ENCODE data around the gene RCSD1.
A peak's percentile ranks its signal among the peaks of the same experiment; 100 is the strongest.
"Not testable (repeated sequence)": the region's sequence is repeated elsewhere in the genome, so short reads cannot be mapped to it uniquely, and the experiment has no call there.

Gene RCSD1

GRCh38 chr1:167612587-167613385 lies 17.2 kb upstream of the RCSD1 start:
- Mint-ChIP-seq H3K36me3 (no peaks in the 10 kb centered on the region), H3K9me3 (peaks cover 5% of the 10 kb centered on the region), H3K27me3 (no peaks in the 10 kb centered on the region), H3K4me1 (peaks cover 46% of the 10 kb centered on the region), H3K27ac (peak overlapping the region; percentile 16), H3K4me3 (no peak overlapping the region)
- no peak for ATAC-seq

DNA sequence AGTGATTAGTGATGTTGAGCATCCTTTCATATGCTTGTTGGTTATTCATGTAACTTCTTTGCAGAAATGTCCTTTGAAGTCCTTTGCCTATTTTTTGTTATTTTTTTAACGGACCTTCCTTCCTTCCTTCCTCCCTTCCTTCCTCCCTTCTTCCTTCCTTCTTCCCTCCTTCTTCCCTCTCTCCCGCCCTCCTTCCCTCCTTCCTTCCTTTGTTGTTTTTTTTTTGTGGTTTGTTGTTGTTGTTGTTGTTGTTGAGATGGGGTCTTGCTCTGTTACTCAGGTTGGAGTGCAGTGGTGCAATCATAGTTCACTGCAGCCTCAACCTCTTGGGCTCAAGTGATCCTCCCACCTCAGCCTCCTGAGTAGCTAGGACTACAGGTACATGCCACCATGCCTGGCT lies 16.0 kb upstream of the RCSD1 start:
- H3K4me1 Mint-ChIP-seq, result peaks cover 58% of the 10 kb centered on the region
- not testable (repeated sequence) for H3K4me3 Mint-ChIP-seq, H3K9me3 Mint-ChIP-seq, ATAC-seq, H3K27me3 Mint-ChIP-seq, H3K36me3 Mint-ChIP-seq
- H3K27ac Mint-ChIP-seq, result peak overlapping the region; percentile 17

DNA sequence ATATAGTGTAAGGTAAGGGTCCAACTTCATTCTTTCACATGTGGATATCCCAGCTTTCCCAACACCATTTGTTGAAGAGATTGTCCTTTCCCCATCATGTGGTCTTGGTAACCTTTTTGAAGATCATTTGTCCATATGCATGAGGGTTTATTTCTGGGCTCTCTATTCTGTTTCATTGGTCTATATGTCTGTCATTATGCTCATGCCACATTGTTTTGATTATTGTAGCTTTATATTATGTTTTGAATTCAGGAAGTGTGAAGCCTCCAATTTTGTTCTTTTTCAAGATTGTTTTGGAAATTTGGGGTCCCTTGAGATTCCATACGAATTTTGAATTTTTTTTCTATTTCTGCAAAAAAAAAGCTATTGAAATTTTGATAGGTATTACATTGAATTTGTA lies 15.2 kb upstream of the RCSD1 start:
- Mint-ChIP-seq H3K4me3 (no peak overlapping the region), H3K4me1 (peaks cover 67% of the 10 kb centered on the region)
- ATAC-seq, result no peak

GRCh38 chr1:167616521-167616920 lies 13.5 kb upstream of the RCSD1 start:
- Mint-ChIP-seq H3K9me3 (no peaks in the 10 kb centered on the region), H3K27me3 (no peaks in the 10 kb centered on the region), H3K36me3 (no peaks in the 10 kb centered on the region), H3K4me3 (peak overlapping the region; percentile 61), H3K27ac (peak overlapping the region; percentile 81), H3K4me1 (peaks cover 73% of the 10 kb centered on the region)
- ATAC-seq, result no peak

More for the DNA sequence above, 15.2 kb upstream of the RCSD1 start:
- no peaks in the 10 kb centered on the region for H3K27me3 Mint-ChIP-seq
- no peaks in the 10 kb centered on the region for H3K36me3 Mint-ChIP-seq
- H3K27ac Mint-ChIP-seq, result peak overlapping the region; percentile 17
- H3K9me3 Mint-ChIP-seq, result no peaks in the 10 kb centered on the region

GRCh38 chr1:167617153-167618147 lies 12.6 kb upstream of the RCSD1 start:
- Mint-ChIP-seq H3K9me3 (no peaks in the 10 kb centered on the region), H3K27ac (peak overlapping the region; percentile 81), H3K36me3 (no peaks in the 10 kb centered on the region), H3K4me1 (peaks cover 70% of the 10 kb centered on the region), H3K27me3 (no peaks in the 10 kb centered on the region), H3K4me3 (peak overlapping the region; percentile 61)
- ATAC-seq, result peak; percentile 90

DNA sequence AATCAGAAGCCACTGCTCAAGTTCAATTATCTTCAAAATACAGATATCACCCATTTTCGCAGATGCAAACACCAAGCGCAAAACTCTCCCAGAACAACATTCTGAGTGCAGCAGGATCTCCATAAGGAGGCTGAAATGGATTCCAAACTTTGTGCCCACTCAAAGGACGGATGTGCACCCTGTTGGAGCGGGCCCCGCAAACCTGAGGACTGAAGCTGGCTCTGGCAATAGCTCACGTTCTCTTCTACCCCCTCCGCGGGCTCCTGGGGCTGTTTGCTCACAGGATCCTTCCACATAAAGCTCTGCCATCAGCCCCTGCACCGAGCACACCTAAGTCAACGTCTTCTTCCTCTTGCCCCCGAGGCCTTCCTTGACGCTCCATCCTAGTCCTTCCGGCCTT lies 11.7 kb upstream of the RCSD1 start:
- peak overlapping the region; percentile 8 for H3K4me3 Mint-ChIP-seq
- no peaks in the 10 kb centered on the region for H3K27me3 Mint-ChIP-seq
- no peaks in the 10 kb centered on the region for H3K9me3 Mint-ChIP-seq
- ATAC-seq, result no peak
- H3K27ac Mint-ChIP-seq, result peak overlapping the region; percentile 81
- peaks cover 70% of the 10 kb centered on the region for H3K4me1 Mint-ChIP-seq
- no peaks in the 10 kb centered on the region for H3K36me3 Mint-ChIP-seq

GRCh38 chr1:167618789-167619188 lies 11.2 kb upstream of the RCSD1 start:
- peak overlapping the region; percentile 8 for H3K4me3 Mint-ChIP-seq
- H3K27me3 Mint-ChIP-seq, result no peaks in the 10 kb centered on the region
- H3K4me1 Mint-ChIP-seq, result peaks cover 71% of the 10 kb centered on the region
- H3K27ac Mint-ChIP-seq, result peak overlapping the region; percentile 81
- ATAC-seq, result no peak
- H3K36me3 Mint-ChIP-seq, result no peaks in the 10 kb centered on the region
- H3K9me3 Mint-ChIP-seq, result no peaks in the 10 kb centered on the region

- peaks cover 73% of the 10 kb centered on the region for H3K4me1 Mint-ChIP-seq
- no peaks in the 10 kb centered on the region for H3K27me3 Mint-ChIP-seq
- H3K9me3 Mint-ChIP-seq, result no peaks in the 10 kb centered on the region
- H3K4me3 Mint-ChIP-seq, result peak overlapping the region; percentile 59
- no peaks in the 10 kb centered on the region for H3K36me3 Mint-ChIP-seq
- ATAC-seq, result no peak
- H3K27ac Mint-ChIP-seq, result peak overlapping the region; percentile 81
Measured at GRCh38 chr1:167620002-167620401, 10.0 kb upstream of the RCSD1 start.

- peak overlapping the region; percentile 81 for H3K27ac Mint-ChIP-seq
- no peak overlapping the region for H3K4me3 Mint-ChIP-seq
- ATAC-seq, result no peak
Measured at GRCh38 chr1:167621780-167622313, 8.2 kb upstream of the RCSD1 start.

DNA sequence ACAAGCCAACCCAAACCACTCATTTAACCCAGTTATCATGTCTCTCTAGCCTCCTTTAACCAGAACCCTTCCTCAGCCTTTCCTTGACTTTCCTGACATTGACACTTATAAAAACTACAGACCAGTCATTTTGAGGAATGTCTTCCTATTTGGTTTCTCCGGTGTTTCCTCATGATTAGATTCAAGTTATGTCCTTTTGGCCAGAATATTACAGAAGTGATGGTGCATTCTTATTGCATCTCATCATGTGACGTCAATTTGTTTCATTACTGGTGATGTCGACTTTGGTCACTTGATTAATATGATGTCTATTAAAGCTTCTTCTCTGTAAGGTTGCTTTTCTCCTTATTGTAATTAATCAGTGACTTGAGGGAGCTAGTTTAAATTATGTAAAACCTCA lies 6.1 kb upstream of the RCSD1 start:
- H3K9me3 Mint-ChIP-seq, result no peaks in the 10 kb centered on the region
- peak overlapping the region; percentile 81 for H3K27ac Mint-ChIP-seq
- no peak for ATAC-seq
- H3K36me3 Mint-ChIP-seq, result no peaks in the 10 kb centered on the region
- no peak overlapping the region for H3K4me3 Mint-ChIP-seq
- H3K4me1 Mint-ChIP-seq, result peaks cover 77% of the 10 kb centered on the region
- no peaks in the 10 kb centered on the region for H3K27me3 Mint-ChIP-seq

More at GRCh38 chr1:167621780-167622313, 8.2 kb upstream of the RCSD1 start:
- Mint-ChIP-seq H3K36me3 (no peaks in the 10 kb centered on the region), H3K4me1 (peaks cover 81% of the 10 kb centered on the region), H3K9me3 (no peaks in the 10 kb centered on the region), H3K27me3 (no peaks in the 10 kb centered on the region)

- no peak for ATAC-seq
- Mint-ChIP-seq H3K27me3 (no peaks in the 10 kb centered on the region), H3K4me3 (no peak overlapping the region), H3K4me1 (peaks cover 75% of the 10 kb centered on the region), H3K27ac (peak overlapping the region; percentile 13), H3K36me3 (no peaks in the 10 kb centered on the region), H3K9me3 (no peaks in the 10 kb centered on the region)
Measured at GRCh38 chr1:167625040-167625823, 4.8 kb upstream of the RCSD1 start.

- no peaks in the 10 kb centered on the region for H3K27me3 Mint-ChIP-seq
- peak; percentile 34 for ATAC-seq
- no peaks in the 10 kb centered on the region for H3K9me3 Mint-ChIP-seq
- H3K27ac Mint-ChIP-seq, result peak overlapping the region; percentile 92
- H3K4me3 Mint-ChIP-seq, result peak overlapping the region; percentile 65
- peaks cover 76% of the 10 kb centered on the region for H3K4me1 Mint-ChIP-seq
- no peaks in the 10 kb centered on the region for H3K36me3 Mint-ChIP-seq
Measured at GRCh38 chr1:167627615-167627864, 2.5 kb upstream of the RCSD1 start.

DNA sequence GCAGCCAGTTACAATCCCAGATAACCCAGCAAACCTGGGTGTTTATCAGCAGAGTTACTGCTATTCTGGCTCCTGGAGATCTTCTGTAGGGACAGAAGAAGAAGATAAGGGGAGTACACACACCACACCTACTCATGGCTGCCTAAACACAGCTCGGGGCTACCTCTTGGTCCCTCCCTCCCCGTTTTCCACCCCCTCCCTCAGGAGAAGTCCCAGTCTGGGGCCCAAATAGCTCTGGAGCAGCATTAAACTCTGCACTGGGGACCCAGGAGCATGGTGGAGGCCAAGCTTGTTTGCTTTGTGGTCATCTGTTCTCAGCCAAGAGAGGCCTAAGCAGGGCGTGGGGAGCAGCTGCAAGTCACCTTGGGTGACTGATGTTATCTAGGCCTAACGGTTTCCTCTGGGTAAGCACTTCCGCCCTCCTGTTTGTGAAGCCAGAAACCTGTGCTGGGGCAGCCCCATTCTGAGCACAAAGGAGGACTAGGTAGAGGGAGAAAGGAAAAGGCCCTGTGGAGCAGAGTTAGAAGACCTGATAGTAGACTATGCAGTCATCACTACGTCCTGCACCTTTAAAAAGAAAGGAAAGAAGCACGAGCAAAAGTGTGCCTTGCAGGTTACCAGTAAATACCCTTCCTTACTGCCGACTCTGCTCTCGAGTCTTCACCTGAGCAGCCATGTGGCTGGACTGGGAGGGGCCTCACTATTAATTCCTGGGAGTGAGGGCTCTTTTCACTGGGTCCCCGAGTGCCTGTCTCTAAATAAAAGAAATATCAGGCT lies 2.0 kb upstream of the RCSD1 start:
- peaks cover 77% of the 10 kb centered on the region for H3K4me1 Mint-ChIP-seq
- H3K4me3 Mint-ChIP-seq, result peak overlapping the region; percentile 65
- no peaks in the 10 kb centered on the region for H3K9me3 Mint-ChIP-seq
- H3K27me3 Mint-ChIP-seq, result no peaks in the 10 kb centered on the region
- peak overlapping the region; percentile 92 for H3K27ac Mint-ChIP-seq
- H3K36me3 Mint-ChIP-seq, result peaks cover 1% of the 10 kb centered on the region
- peak; percentile 83 for ATAC-seq
